ENCODE data around the gene TMEM135.
"Not testable (repeated sequence)": the region's sequence is repeated elsewhere in the genome, so short reads cannot be mapped to it uniquely, and the experiment has no call there.

Gene TMEM135

DNA sequence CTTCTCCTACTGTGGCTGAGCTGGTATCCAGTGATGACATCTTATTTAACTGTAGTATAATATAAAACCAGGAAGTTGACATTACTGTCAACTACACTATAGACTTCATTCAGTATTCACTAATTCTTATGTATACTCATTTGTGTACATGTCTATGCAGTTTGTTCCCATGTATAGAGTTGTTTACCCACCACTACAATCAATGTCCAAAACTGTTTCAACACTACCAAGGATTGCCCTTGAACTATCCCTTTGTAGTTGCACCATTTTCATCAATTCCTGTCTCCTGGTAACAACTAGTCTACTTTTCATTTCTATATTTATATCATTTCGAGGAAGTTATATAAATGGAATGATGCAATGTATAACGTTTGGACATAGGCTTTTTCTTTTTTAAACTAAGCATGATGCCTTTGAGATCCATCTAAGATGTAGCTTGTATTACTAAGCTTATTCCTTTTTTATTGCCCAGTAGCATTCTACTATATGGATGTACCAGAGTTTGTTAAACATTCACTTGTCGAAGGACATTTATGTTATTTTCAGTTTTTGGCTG is 39.2 kb downstream of the TMEM135 start:
- no peak for DNase-seq (ENCODE audit: low read depth)

DNA sequence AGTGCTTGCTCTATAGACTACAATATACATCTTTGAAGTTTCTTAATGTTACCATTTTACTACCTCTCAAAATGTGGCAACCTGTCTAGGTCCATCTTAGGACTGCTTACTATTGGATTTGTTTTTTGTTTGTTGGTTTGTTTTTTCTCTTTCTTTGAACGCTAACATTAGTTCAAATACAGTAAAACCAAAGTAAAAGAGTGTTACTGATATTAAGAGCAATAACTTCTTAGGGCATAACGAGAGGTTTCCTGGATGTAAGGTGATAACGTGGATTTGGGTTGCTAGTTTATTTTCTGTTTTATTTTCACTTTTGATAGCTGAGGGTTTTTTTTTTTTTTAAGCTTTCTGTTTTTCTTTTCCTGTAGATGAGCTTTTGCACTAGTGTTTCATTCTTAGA is 43.6 kb downstream of the TMEM135 start:
- DNase-seq (ENCODE audit: low read depth) = no peak

DNA sequence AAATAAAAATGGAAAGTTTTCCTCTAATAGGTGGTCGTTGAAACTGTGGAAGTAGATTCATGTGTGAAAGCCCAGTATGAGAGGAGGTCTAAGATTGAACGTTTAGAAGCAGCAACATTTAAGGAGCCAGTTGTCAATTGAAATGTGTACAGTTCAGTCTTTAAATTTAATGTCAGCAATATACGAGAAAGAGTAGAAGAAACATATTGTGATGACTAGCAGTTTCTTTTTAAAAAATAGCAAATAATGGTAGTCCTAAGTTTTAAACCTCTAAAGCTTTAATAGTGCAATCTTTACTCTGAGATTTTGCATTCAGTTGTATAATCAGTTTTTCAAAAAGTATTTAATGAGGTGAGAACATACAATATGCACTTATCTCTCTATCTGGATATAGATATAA is 44.9 kb downstream of the TMEM135 start:
- DNase-seq (ENCODE audit: low read depth) = no peak

DNA sequence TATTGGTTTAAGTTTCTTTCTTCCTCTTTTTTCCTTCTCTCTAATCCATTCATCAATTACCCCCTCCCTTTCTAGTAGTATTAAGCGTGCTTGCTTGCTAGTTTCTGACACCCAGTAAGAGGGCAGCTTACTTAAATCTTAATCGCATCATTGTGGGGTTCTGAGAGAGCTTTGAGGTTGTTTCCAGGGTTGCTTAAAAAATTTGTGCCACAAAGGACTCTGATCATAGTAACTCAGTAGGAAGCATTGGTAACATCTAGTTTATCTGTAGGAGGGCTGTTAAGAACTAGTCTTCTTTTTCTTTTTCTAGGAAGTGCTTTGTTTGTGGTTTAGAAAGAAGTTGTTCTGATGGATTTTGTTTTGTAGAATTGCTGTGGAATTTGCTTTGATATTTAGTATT is 45.3 kb downstream of the TMEM135 start:
- DNase-seq (ENCODE audit: low read depth) = no peak

DNA sequence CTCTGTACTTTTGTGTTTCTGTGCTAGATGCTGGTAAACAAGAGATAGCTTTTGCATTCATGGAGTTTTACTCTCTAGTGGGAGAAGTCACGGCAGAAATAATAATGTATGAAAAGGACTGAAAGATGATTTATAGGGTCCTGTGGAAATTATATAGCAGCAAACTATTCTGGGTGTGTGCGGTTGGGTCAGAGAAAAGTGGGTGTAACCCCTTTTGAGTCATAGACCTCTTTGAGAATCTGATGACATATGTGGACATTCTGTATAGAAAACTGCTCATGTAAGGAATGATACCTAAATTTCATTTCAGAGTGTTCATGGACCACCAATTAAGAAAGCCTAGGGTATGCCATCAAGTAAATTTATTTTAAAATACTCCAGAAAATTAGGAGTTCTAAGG is 54.4 kb downstream of the TMEM135 start:
- no peak for DNase-seq (ENCODE audit: low read depth)

DNA sequence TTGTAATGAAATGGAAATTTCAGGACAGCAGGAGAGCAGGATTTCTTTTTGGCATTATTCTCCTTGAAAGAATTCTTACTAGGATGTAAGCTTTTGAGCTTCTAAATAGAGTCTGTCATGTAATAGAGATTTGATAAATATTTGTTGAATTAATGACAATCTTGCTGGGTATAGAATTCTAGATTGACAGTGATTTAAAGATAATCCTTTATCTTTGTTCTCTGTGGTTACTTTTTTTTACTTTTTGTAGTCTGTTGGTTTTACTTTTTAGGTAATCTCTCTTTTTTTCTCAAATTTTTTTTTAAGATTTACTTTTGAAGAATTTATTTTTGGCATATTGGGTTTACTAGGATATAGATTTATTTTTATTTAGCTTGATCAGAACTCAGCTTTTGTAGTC is 54.8 kb downstream of the TMEM135 start:
- no peak for DNase-seq (ENCODE audit: low read depth)

DNA sequence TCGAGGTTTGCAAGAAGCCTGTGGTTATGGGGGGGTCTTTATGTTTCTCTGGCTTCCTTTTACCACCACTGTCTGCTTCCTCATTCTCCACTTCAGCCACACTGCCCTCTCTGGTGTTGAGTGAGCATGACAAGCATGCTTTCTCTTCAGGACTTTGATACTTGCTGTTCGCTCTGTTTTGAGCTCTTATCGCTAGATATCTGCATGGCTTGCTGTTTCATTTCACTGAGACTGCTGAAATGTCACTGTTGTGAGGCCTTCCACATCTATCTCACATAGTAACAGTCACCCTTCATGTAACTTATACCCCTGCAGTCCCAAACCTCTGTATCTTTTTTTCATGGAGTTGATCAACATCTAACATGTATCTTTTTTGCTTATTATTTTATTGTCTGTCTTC is 59.8 kb downstream of the TMEM135 start:
- DNase-seq (ENCODE audit: low read depth) = no peak

DNA sequence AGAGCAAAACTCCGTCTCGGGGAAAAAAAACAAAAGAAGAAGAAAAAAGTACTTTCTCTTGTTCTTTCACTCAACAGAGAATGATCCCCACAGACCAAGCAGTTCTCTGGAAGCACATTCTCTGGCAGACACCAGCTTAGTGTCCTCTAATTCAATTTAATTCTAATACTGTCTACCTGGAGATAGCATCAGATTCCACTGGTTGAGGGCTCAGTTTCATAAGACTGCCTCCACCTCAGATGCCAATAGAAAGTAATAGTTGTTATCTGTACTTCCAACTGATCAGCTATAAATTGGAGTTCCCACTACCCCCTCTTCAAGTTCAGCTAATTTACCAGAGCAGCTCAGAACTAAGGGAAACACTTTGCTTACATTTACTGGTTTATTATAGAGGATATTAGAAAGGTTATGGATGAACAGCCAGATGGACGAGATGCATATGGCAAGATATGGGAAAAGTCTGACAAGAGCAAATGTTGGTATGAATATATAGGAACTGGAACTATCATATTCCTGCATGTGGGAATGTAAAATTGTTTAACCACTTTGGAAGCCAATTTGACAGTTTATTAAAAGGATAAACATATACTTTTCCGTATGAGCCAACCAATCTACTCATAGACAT is 64.3 kb downstream of the TMEM135 start:
- DNase-seq (ENCODE audit: low read depth) = no peak

DNA sequence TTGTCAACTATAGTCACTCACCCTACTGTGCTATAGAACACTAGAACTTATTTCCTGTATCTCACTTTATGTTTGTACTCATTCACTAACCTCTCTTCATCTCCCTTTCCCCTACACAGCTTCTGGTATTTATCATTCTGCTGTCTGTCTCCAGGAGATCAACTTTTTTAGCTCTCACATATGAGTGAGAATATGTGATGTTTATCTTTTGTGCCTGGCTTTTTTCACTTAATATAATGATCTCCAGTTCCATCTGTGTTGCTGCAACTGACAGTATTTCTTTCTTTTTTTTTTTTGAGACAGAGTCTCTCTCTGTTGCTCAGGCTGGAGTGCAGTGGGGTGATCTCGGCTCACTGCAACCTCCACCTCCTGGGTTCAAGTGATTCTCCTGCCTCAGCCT is 68.1 kb downstream of the TMEM135 start:
- DNase-seq (ENCODE audit: low read depth) = not testable (repeated sequence)

DNA sequence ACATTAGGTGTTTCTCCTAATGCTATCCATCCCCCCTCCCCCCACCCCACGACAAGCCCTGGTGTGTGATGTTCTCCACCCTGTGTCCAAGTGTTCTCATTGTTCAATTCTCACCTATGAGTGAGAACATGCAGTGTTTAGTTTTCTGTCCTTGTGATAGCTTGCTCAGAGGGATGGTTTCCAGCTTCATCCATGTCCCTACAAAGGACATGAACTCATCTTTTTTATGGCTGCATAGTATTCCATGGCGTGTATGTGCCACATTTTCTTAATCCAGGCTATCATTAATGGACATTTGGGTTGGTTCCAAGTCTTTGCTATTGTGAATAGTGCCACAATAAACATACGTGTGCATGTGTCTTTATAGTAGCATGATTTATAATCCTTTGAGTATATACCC is 69.6 kb downstream of the TMEM135 start:
- DNase-seq (ENCODE audit: low read depth) = not testable (repeated sequence)

DNA sequence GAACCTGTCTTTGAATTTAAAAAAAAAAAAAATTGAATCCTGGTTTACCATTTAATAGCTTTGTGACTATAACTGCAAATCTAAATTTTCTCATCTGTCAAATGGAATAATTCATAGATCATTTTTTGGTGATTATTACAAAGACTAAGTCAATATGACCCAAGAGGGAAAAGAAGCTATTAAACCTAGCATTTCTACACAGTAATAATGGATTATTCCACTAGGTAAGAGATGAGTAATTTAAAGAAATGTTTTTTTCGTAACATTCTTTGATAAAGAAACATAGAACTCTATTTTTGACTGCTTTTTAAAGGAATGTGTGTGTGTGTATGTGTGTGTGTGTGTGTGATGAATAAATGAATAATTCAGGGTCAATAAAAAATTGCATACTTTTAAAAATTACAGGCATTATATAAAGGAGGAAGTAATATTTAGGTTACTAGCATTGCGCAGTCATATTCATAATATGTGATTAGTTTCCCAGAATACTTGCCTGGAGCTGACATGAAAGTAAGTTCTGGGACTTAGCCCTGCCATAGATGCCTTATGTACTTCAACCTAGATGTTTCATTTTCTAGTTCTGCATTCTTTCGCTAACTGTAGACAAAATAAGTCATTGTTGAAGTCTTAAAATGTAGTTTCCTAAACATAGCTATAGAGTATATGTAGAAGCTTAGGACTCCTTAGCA is 72.9 kb downstream of the TMEM135 start:
- DNase-seq (ENCODE audit: low read depth) = no peak

DNA sequence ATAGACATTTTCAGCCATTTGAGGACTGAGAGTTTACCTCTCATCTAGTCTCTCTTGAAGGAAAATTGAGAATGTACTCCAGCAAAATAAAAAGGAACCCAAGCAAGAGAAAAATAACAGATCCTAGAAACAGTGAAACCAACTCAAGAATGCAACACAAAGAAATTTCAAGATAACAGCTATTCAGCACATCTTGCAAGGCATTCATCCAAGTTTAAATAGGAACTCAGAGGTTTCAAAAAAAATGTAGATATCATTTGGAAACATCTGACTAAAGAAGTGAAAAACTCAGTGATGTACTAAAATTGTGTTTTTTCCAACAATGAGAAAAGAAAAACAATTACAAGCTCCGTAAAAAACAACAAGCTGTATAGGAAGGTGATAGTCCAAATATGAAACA is 76.4 kb downstream of the TMEM135 start:
- DNase-seq (ENCODE audit: low read depth) = no peak

DNA sequence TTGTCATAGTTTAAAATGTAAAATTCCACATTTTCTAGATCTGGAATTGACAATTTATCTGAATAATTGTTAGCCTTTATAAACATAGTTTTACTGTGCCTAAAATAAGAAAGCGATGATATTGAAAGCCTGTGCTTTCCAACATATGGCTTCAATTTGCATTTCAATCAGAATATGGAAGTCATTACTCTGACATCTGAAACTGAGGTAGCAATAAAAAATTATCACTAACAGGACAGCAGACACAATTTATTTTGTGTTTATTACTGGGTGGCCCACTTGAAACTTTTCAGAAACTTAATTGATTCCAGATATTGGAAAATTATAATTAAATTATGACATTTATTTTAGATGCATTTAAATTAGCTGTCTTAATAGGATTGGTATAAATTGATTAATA is 78.5 kb downstream of the TMEM135 start:
- no peak for DNase-seq (ENCODE audit: low read depth)

DNA sequence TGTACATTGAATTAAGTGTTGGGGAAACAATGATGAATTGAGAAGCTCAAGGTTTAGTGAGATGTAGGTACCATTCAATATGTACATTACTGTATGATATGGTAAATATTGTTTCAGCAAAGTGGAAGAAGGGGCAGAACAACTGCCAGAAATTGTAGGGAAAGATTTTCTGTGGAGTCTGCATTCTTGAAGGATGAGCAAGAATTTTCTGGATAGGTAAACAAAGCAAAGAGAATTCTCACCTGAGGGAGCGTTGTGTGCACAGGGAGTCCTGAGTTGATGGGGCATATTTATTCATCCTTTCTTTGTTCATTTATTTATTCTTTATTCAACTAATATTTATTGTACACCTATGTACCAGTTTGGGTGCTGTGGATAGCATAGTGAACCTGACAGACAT is 83.2 kb downstream of the TMEM135 start:
- no peak for DNase-seq (ENCODE audit: low read depth)

DNA sequence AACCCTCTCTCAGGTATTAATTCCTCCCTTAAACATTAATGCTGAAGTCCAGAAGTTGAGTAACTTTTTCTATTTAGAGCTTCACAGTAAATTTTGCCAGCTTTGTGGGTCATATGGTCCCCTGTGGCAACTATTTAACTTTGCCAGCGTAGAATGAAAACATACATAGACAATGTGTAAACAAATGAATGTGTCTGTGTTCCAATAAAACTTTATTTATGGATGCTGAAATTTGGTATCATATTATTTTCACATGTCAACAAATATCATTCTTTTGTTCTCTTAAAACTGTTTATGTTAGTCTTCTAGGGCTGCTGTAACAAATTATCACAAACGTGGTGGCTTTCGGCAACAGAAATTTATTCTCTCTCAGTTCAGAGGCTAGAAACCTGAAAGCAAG is 85.1 kb downstream of the TMEM135 start:
- DNase-seq (ENCODE audit: low read depth) = no peak

DNA sequence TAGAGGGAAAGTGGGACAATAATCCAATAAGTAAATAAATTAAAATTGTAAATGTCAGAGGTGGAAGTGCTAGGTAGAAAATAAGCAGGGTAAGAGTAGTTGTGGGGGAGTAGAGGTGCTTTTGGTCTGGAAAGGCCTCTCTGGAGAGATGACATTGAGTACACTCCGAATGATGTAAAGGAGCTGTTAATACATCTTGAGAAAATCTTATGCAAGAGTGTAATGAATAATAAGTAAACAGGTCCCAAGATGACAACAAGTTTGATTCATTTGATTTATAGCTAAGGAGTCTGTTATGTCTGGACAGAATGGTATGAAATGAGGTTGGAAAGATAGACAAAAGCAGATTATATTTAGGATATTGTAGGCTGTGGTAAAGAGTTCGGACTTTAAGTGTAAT is 87.5 kb downstream of the TMEM135 start:
- DNase-seq (ENCODE audit: low read depth) = no peak

DNA sequence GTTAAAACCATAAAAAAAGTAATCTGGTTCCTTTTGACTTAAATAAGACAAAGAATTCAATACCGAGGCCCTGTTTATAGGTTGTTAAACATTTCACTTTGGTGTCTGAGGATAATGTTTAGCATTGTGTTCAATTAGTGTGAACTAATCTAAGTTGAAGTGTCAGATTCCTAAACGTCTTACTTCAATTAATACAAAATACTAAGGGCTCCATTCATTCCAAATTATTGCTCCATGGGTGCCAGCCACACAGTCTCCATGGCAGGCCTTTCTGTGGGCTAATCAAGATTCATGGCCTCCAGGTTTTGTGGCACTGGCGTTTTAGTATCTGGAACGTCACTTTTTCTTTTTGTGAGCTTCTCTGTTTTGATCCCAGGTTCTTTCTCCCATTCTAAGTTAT is 89.4 kb downstream of the TMEM135 start:
- no peak for DNase-seq (ENCODE audit: low read depth)

DNA sequence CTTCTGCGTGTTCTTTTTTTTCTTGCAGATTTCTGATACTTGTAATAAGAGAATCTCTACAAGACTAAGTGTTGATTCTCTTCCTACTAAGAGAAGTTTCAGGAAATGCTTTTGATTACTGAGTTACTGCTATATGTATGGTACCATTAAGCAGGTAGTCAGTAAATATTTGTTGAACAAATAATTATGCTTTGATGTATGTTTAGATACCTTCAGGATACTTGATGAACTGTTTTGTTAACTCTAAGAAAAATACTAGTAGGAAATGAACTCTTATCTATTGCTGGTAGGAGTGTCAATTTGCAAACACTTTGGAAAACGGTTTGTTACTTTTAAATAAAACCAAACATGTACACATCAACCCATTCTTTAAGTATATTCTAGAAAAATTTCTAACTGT is 90.6 kb downstream of the TMEM135 start:
- no peak for DNase-seq (ENCODE audit: low read depth)

DNA sequence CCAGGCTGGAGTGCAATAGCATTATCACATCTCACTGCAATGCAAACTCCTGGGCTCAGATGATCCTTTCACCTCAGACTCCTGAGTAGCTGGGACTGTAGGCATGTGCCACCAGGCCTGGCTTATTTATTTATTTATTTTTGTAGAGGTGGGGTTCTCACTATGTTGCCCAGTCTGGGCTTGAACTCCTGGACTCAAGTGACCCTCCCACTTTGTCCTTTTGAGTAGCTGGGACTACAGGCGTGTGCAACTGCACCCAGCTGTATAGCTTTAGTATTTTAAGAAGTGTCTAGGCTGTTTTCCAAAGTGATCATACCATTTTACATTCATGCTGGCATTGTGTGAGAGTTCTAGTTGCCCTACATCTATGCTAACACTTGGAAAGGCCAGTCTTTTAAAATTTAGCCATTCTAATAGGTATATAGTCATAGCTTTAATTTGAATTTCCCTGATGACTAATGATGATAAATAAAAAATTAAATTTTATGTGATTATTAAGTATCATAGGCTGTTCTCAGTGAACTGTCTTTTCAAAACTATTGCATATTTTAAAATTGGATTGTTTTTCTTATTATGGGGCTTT is 96.9 kb downstream of the TMEM135 start:
- DNase-seq (ENCODE audit: low read depth) = no peak

DNA sequence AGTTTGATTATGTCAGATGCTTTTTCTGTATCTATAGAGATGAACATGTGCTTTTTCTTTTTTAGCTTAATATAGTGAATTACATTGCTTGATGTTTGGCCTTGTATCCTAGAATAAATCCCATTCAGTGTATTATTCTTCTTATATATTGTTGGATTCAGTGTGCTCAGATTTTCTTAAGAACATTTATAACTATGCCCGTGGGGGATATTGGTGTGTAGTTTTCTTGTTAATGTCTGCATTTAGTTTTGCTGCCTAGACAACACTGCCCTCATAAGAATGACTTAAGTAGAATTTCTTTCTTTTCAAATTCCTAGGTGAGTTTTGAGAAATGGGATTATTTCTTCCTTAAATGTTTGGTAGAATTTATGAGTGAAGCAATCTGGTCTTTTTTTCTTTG is 98.5 kb downstream of the TMEM135 start:
- DNase-seq (ENCODE audit: low read depth) = no peak

DNA sequence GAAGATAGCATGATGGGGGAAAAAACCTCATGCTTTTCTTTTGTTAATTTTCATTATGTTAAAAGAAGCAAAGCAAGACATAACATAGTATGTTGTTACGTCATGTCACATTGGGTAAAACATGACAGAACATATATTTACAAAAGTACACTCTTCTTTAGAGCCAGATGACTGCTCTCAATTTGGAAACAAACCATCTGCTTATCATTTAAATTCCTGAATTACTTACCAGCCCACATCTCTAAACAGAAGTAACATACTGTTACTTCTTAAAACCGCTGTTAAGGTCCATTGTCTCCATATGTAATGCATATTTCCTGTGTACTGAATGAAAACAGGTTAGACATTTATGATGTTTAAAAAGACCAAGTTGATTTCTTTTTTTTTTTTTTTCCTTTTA is 100.0 kb downstream of the TMEM135 start:
- no peak for DNase-seq (ENCODE audit: low read depth)

DNA sequence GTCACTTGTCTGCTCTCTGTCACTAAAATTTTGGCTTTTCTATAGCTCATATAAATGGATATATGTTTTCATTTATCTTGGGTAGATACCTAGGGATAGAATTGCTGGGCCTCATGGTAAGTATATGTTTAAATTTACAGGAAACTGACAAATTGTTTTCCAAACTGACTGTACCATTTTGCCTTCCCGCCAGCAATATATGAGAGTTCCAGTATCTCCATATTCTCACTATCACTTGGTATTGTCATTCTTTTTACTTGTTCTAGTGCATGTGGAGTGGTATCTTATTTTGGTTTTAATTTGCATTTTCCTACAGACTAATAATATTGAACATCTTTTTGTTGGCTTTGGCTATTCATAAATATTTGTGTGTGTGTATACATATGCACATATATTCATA is 101.7 kb downstream of the TMEM135 start:
- DNase-seq (ENCODE audit: low read depth) = no peak

DNA sequence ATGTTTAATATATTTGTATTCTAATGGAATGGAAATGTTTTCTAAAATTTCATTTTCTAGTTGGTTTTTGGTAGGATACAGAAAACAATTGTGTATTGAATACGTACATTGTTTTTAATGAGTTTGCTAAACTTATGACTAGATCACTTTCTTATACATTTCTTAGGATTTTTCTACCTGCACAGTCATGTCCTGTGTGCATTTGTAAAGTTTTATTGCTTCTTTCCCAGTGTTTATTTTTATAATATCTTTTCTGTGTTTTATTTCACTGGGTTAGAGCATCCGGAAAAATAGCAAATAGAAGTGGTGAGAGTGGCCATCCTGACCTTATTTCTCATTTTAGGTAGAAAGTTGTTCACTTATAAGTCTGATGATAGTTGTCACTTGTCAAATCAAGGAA is 103.6 kb downstream of the TMEM135 start:
- no peak for DNase-seq (ENCODE audit: low read depth)

Data from stimulated activated CD8-positive, alpha-beta memory T cell treated with anti-CD3 and anti-CD28 coated beads, Interleukin-15, amount 100 ng/mL, for 1 hour (primary cell).